ENCODE results near the gene PAXIP1.

Gene PAXIP1

DNA sequence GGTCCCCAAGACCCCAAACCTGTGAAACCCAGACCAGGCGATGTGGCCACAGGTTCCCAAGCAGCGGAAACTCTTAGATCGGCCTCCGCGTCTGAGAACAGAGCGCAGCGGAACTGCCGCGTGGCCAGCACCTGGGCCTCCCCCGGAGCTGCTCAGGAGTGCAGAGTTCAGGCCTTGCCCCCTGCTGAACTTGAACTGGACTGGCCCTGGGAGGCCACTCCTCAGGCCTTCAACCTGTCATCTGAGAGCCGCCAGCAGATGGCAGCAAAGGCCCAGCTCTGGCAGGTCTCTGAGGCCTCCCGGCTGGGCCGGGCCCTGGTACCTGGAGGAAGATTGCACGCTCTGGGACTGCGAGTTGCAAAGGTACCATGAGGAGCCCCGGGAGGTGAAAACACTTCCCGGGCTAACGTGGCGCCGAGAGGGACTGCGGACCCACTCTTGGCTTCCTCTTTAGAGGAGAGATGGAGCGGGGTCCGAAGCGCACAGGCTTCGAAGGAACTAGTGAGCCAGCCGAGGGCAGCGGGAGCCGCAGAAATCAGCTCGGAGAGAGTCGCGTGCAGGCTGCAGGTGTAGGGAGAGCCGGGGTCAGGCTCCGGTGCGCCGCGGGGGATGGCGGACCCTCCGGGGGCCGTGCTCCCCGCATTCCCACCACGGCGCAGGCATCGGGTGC lies 89.2 kb downstream of the PAXIP1 start:
- DNase-seq (ENCODE audit: extremely low spot score): peak; percentile 87
- ChIA-PET CTCF (interaction anchor here (0.8 to 8.2 kb wide), 17 partner anchors 10 to 858 kb away, joined by 3 to 67 read pairs (median 4); no protein-coding TSS in a partner anchor), POLR2A (no interaction called here)
- TF ChIP-seq, protein P1, sequence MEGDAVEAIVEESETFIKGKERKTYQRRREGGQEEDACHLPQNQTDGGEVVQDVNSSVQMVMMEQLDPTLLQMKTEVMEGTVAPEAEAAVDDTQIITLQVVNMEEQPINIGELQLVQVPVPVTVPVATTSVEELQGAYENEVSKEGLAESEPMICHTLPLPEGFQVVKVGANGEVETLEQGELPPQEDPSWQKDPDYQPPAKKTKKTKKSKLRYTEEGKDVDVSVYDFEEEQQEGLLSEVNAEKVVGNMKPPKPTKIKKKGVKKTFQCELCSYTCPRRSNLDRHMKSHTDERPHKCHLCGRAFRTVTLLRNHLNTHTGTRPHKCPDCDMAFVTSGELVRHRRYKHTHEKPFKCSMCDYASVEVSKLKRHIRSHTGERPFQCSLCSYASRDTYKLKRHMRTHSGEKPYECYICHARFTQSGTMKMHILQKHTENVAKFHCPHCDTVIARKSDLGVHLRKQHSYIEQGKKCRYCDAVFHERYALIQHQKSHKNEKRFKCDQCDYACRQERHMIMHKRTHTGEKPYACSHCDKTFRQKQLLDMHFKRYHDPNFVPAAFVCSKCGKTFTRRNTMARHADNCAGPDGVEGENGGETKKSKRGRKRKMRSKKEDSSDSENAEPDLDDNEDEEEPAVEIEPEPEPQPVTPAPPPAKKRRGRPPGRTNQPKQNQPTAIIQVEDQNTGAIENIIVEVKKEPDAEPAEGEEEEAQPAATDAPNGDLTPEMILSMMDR (IDR thresholded peaks at IDR 0.05; ENCODE audit: control extremely low read depth, extremely low read depth, low read depth, missing control alignments): peak; percentile 97

- POLR2A ChIA-PET: no interaction called here
- CTCF ChIA-PET: interaction anchor here (0.8 to 8.2 kb wide), 12 partner anchors 9 to 858 kb away, joined by 3 to 67 read pairs (median 5); no protein-coding TSS in a partner anchor
- TF ChIP-seq, protein P1 (IDR thresholded peaks at IDR 0.05; ENCODE audit: control extremely low read depth, extremely low read depth, low read depth, missing control alignments): no peak
- DNase-seq (ENCODE audit: extremely low spot score): no peak
These were observed 89.9 kb downstream of the PAXIP1 start for GRCh38 chr7:154912871-154913637.

DNA sequence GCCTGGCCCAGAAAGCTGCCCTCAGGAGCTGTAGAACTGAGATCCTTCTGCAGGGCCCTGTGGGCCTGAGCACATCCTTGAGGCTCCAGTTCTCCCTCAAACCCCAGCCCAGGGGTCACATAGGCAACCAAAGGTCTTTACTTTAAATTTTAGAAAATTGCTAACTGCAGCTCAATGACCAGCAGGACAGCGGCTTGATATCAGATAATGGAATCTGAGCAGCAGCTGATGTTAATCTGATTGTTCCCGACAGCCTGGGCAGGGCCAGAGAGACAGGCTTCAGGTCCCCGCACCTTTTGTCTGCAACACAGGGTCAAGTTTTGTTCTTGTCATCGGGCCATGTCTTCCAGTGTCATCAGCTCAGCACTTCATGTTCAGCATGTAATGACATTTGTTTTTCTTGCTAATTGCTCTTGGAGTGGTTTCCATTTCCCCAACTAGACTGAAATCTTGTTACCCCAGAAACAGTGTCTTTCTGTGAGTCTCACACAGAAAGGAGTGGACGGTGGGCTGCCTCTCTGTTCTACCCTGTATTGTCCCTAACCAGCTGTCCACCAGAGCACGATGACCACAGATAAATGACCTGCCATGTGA lies 91.0 kb downstream of the PAXIP1 start:
- no peak for DNase-seq (ENCODE audit: extremely low spot score)
- POLR2A ChIA-PET: no interaction called here
- TF ChIP-seq, protein P1 (IDR thresholded peaks at IDR 0.05; ENCODE audit: control extremely low read depth, extremely low read depth, low read depth, missing control alignments): no peak
- CTCF ChIA-PET: interaction anchor here (0.8 to 8.2 kb wide), 8 partner anchors 8 to 813 kb away, joined by 3 to 67 read pairs (median 6); no protein-coding TSS in a partner anchor

- POLR2A ChIA-PET: no interaction called here
- CTCF ChIA-PET: interaction anchor here (0.8 to 4.7 kb wide), 7 partner anchors 8 to 813 kb away, joined by 3 to 26 read pairs (median 5); no protein-coding TSS in a partner anchor
- no peak for DNase-seq (ENCODE audit: extremely low spot score)
- TF ChIP-seq, protein P1 (IDR thresholded peaks at IDR 0.05; ENCODE audit: control extremely low read depth, extremely low read depth, low read depth, missing control alignments): no peak
These were observed 91.5 kb downstream of the PAXIP1 start for GRCh38 chr7:154911411-154911810.

DNA sequence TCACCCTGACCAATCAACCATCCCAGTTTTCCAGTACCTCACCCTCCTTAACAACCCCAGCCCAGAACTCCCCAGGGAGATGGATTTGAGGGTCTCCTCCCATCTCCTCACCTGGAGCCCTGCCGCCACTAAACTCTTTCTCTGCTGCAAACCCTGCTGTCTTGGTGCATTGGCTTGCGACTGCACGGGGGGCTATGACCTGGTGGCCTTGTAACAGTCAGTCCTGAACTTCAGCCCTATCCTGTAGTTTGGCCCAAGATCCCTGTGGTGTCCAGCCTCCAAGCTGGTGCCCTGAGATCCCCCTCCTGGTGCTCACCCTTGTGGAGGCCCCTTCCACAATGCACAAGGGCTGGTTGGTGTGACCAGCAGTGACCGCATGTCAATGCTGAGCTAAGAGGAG lies 91.9 kb downstream of the PAXIP1 start:
- TF ChIP-seq, protein P1 (IDR thresholded peaks at IDR 0.05; ENCODE audit: control extremely low read depth, extremely low read depth, low read depth, missing control alignments): no peak
- no peak for DNase-seq (ENCODE audit: extremely low spot score)
- ChIA-PET CTCF (interaction anchor here (0.8 to 4.7 kb wide), 6 partner anchors 12 to 814 kb away, joined by 3 to 26 read pairs (median 6); no protein-coding TSS in a partner anchor), POLR2A (no interaction called here)

- TF ChIP-seq, protein P1 (IDR thresholded peaks at IDR 0.05; ENCODE audit: control extremely low read depth, extremely low read depth, low read depth, missing control alignments): no peak
- DNase-seq (ENCODE audit: extremely low spot score): no peak
- POLR2A ChIA-PET: no interaction called here
- CTCF ChIA-PET: interaction anchor here (1.9 to 2.1 kb wide), 2 partner anchors 17 to 42 kb away, joined by 5 to 9 read pairs; no protein-coding TSS in a partner anchor
These were observed 92.8 kb downstream of the PAXIP1 start for GRCh38 chr7:154910125-154910524.
